Measurements from ENCODE around the gene NTNG2.

DNA sequence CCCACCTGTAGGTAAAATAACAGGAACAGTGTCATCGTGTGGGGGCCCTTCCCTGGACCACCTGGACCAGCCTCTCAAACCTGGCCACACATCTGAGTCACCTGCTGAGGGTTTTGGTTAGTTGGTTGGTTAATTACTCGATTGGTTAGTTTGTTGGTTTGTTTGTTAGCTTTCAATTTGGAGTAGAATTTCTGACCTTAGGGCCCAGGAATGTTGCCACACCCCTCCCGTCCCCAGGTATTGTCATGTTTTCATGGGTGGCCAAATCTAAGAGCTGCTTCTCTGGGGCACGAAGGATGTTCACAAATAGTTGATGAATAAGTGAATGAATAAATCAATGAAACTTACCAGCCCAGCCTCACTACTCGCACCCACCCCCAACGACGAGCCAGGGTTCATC lies 21.9 kb downstream of the NTNG2 start:
- no peak for TF ChIP-seq JUN (IDR thresholded peaks at IDR 0.05; ENCODE audit: borderline replicate concordance, insufficient read depth, insufficient read length, low read depth)
- no peak for TF ChIP-seq EZH2 (IDR thresholded peaks at IDR 0.05; ENCODE audit: borderline replicate concordance, low read depth, low read length, severe bottlenecking)
- no peak for TF ChIP-seq CTCF (IDR thresholded peaks at IDR 0.05; ENCODE audit: extremely low read depth in 1 of 2, insufficient read depth in 1 of 2, low read depth in 1 of 2, low read length in 2 of 2)
- no peak for TF ChIP-seq MYC (IDR thresholded peaks at IDR 0.05; ENCODE audit: low read depth, low read length)
- no peak for TF ChIP-seq POLR2A (IDR thresholded peaks at IDR 0.05; ENCODE audit: low read depth, low read length)
- TF ChIP-seq POLR2AphosphoS5 (IDR thresholded peaks at IDR 0.05; ENCODE audit: insufficient read depth, low read depth, low read length) = no peak
- no peak for TF ChIP-seq MAX (IDR thresholded peaks at IDR 0.05; ENCODE audit: insufficient read depth, insufficient read length)
- TF ChIP-seq GATA2 (IDR thresholded peaks at IDR 0.05; ENCODE audit: insufficient read depth, insufficient read length, low read depth, low read length) = no peak
